Sigmoid colon (tissue), 4 donors: ENCODE results near the gene CRISPLD2.

ENCODE experiments used
- CTCF ChIP-seq, 4 experiments: fragments of 450-650 bp in 3 of 4; fragments of 200-600 bp in 1 of 4; IDR thresholded peaks; one replicate each; pipeline ENCODE4 v1.5.1; 2016 to 2019; ENCODE audit warnings: antibody characterized with exemption in 4 of 4, mild to moderate bottlenecking in 3 of 4, moderate library complexity in 2 of 4
- EP300 ChIP-seq, 4 donors: sonication (generic); formaldehyde crosslinking; IDR thresholded peaks; one replicate each; pipeline ENCODE4 v1.6.1; 2017; ENCODE audit warnings: antibody characterized with exemption in 4 of 4

- TF ChIP-seq CTCF (IDR thresholded peaks at IDR 0.05) (no peak), EP300 (IDR thresholded peaks at IDR 0.05) (no peak)
These were observed 65.6 kb downstream of the CRISPLD2 start for GRCh38 chr16:84885342-84885910.
